Bronchial epithelial cell (primary cell): ENCODE data around the gene RBM22. TPM values are rescaled to one million over a fixed set of nuclear protein-coding genes. Genes with fewer than 3 reads are reported as not detected.

Source experiments
- DNase-seq: peaks from one replicate; pipeline ENCODE4 v3.0.0-alpha.2; 2010; ENCODE audit warnings: low read depth
- FAIRE-seq: peaks from 2 replicates; lab custom pipeline; 2011; peaks lifted over from hg19 to GRCh38; lab: Jason Lieb, UNC
- H3K27me3 ChIP-seq: 2 replicates; pipeline ENCODE4 v1.5.1; 2011; ENCODE audit warnings: low read length; ENCODE audit not compliant: control insufficient read depth, insufficient read depth
- H3K36me3 ChIP-seq: 2 replicates; pipeline ENCODE4 v1.5.1; 2011; ENCODE audit warnings: low read length; ENCODE audit not compliant: control insufficient read depth, insufficient read depth
- H3K4me3 ChIP-seq: 2 replicates; pipeline ENCODE4 v1.5.1; 2011; ENCODE audit warnings: mild to moderate bottlenecking, low read depth, low read length, control low read depth
- CTCF ChIP-seq: IDR thresholded peaks from 2 replicates; pipeline ENCODE4 v1.5.1; 2011; ENCODE audit warnings: mild to moderate bottlenecking, moderate library complexity, low read length, control low read depth, inconsistent platforms; ENCODE audit not compliant: insufficient read depth, severe bottlenecking
- total RNA-seq: library from RNA; depleted of rRNA; stranded (reverse); fragments of >200 nt; gene quantifications from 2 replicates; pipeline ENCODE4 v1.2.1, GENCODE V29; 2014

RBM22 gene
- total RNA-seq, 1 donor from 2014 or later, result 13.7 TPM

DNA sequence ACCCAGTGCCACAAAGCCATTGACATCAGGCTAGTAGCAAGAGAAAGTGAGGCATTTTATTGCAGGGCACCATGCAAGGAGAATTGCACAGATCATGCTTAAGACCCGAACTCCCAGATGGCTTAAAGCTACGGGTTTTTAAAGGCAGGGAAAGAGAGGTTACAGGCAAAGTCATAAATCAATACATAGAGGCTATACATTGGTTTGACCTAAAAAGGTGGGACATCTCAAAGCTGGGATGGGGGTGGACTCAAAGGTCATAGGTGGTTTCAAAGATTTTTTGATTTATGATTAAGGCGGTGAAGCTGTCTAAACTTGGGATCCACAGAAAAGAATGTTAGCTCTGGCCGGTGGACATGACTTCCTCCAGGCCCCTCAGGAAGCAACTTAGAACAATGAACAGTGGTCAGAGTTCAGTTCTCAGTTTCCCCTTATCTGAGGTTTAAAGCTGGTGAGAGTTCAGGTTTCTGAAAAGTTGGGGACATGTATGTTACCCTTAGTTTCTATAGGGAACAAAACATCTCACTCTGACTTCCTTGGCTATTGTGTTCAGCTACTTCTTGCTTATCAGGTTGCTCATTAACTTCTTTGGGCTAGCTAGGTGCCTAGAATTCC is 6.0 kb upstream of the RBM22 start:
- no peak for FAIRE-seq
- Histone ChIP-seq H3K4me3 (no peak overlapping the region), H3K27me3 (no peaks in the 10 kb centered on the region), H3K36me3 (peaks cover 4% of the 10 kb centered on the region)
- DNase-seq, result no peak
- TF ChIP-seq CTCF, result no peak

GRCh38 chr5:150703762-150704161 is 2.9 kb upstream of the RBM22 start:
- TF ChIP-seq CTCF, result no peak
- Histone ChIP-seq H3K36me3 (no peaks in the 10 kb centered on the region), H3K27me3 (no peaks in the 10 kb centered on the region), H3K4me3 (no peak overlapping the region)
- peak; percentile 56 for DNase-seq
- no peak for FAIRE-seq

DNA sequence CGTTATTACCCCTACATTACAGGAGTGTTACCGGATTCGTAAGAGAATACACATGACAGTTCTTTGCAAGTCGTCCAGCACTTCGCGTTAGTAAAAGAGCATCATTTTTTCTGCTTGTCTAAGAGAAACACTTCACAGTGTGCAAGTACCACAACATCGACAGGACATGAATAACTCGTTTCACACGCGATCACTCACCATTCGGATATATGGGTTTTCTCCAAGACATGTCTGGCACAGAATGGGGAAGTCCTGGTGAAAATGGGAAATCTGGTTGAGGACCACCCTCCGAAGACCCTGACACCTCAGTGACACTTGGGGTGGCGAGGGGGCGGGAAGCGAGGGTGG is 642 bp downstream of the RBM22 start:
- DNase-seq, result no peak
- FAIRE-seq, result no peak
- Histone ChIP-seq H3K36me3 (peaks cover 14% of the 10 kb centered on the region), H3K27me3 (no peaks in the 10 kb centered on the region), H3K4me3 (peak overlapping the region; percentile 94)
- no peak for TF ChIP-seq CTCF

DNA sequence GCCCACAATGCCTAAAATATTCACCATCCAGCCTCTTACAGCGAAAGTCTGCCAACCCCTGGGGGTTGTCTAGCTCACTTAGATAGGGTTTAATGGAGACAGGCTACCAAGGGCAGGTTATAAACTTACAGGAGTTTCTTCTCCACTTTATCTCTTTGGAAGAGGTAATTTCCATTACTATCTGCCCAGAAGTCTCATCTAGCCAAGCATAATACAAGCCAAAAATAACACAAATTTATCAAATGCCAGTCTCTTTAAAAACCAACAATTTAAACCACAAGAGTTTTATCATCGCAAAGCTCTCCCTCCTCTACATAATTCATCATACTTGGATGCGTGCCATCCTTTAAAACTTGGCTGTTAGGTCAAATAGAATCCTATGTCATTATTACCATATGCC is 6.2 kb downstream of the RBM22 start:
- DNase-seq, result no peak
- FAIRE-seq, result no peak
- TF ChIP-seq CTCF, result no peak
- H3K36me3 ChIP-seq, result peaks cover 32% of the 10 kb centered on the region
- no peak overlapping the region for H3K4me3 ChIP-seq
- H3K27me3 ChIP-seq, result no peaks in the 10 kb centered on the region

DNA sequence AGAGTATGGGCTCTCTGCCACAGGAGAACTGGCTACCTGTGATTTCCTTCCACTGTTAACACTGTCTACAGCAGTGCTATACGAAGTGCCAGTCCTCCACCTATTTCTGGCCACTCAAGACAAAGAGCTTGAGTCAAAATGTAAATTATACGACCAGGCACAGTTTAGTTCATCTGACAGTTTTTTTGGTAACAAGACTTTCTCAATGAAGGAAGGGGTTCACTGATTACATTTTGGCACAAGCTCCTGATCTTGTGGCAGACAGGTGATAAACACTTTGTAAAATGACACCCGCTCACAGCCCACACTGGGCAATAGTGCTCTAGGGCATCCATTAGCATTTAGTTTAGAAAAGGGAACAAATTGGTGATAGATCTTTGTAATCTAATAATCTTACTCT is 8.6 kb downstream of the RBM22 start:
- DNase-seq (no peak), FAIRE-seq (no peak)
- Histone ChIP-seq H3K4me3 (no peak overlapping the region), H3K27me3 (no peaks in the 10 kb centered on the region), H3K36me3 (peaks cover 25% of the 10 kb centered on the region)
- no peak for TF ChIP-seq CTCF

GRCh38 chr5:150690760-150691159 is 10.1 kb downstream of the RBM22 start:
- no peak overlapping the region for H3K4me3 ChIP-seq
- H3K27me3 ChIP-seq, result no peaks in the 10 kb centered on the region
- no peak for DNase-seq
- peaks cover 18% of the 10 kb centered on the region for H3K36me3 ChIP-seq
- TF ChIP-seq CTCF, result no peak
- no peak for FAIRE-seq
